Upper lobe of left lung (tissue), 6 donors: ENCODE results near the gene ADORA1. TPM values are rescaled to one million over a fixed set of nuclear protein-coding genes. Genes with fewer than 3 reads are reported as not detected.

Experiments
- ATAC-seq, 2 donors: fragments of 200-7000 bp; cut with Tn5 transposase; one replicate each; pipeline ENCODE4 v1.9.1; 2022; ENCODE audit warnings: mild to moderate bottlenecking in 2 of 2, moderate library complexity in 2 of 2; ENCODE audit not compliant: low FRiP score in 2 of 2
- DNase-seq, 2 donors: peaks; one replicate each; pipeline ENCODE4 v3.0.0-alpha.2; 2019 to 2020
- H3K27ac ChIP-seq, 4 donors: fragments of 200-600 bp; sonication (generic); one replicate each; pipeline ENCODE4 v1.5.1; 2016 to 2019
- H3K27me3 ChIP-seq, 4 donors: fragments of 200-600 bp; sonication (generic); one replicate each; pipeline ENCODE4 v1.5.1; 2017 to 2019
- H3K36me3 ChIP-seq, 4 donors: fragments of 200-600 bp; sonication (generic); one replicate each; pipeline ENCODE4 v1.5.1; 2016 to 2019
- H3K4me1 ChIP-seq, 4 donors: fragments of 200-600 bp; sonication (generic); one replicate each; pipeline ENCODE4 v1.5.1; 2018 to 2019
- H3K4me3 ChIP-seq, 4 donors: fragments of 200-600 bp; sonication (generic); one replicate each; pipeline ENCODE4 v1.5.1; 2017 to 2019; ENCODE audit warnings: mild to moderate bottlenecking in 2 of 4, moderate library complexity in 1 of 4
- H3K9me3 ChIP-seq, 4 donors: fragments of 200-600 bp; sonication (generic); one replicate each; pipeline ENCODE4 v1.5.1; 2018 to 2019
- CTCF ChIP-seq, 6 experiments: fragments of 450-650 bp in 4 of 6; fragments of 200-600 bp in 2 of 6; sonication (generic) in 2 of 6; IDR thresholded peaks; one replicate each; pipeline ENCODE4 v1.5.1; 2016 to 2019; ENCODE audit warnings: antibody characterized with exemption in 6 of 6
- EP300 ChIP-seq, 4 donors: sonication (generic); formaldehyde crosslinking; IDR thresholded peaks; one replicate each; pipeline ENCODE4 v1.5.1; 2017; ENCODE audit warnings: antibody characterized with exemption in 4 of 4, control low read depth in 2 of 4
- POLR2A ChIP-seq, 4 donors: fragments of 450-650 bp; IDR thresholded peaks; one replicate each; pipeline ENCODE4 v1.5.1; 2016 to 2017; ENCODE audit warnings: antibody characterized with exemption in 4 of 4, mild to moderate bottlenecking in 2 of 4
- POLR2AphosphoS5 ChIP-seq, 2 donors: sonication (generic); formaldehyde crosslinking; IDR thresholded peaks; one replicate each; pipeline ENCODE4 v1.5.1; 2017; ENCODE audit warnings: antibody characterized with exemption in 2 of 2
- WGBS, 2 donors: methylation state at CpG; one replicate each; pipeline ENCODE4 v1.1.5; 2017 to 2018; 5-methylcytosine and 5-hydroxymethylcytosine counted together
- total RNA-seq, 6 donors: library from RNA; depleted of rRNA in 4 of 6; stranded (reverse); fragments of >200 nt in 4 of 6; gene quantifications; one replicate each; pipeline versions ENCODE4 v1.1.0 to v1.2.1, GENCODE V29; 2016 to 2021
- donor health status: DM: no; HTN: no; CAD: no; lungs with moderate emphysema.
- donor health status: DM: no; HTN: yes; CAD: no; lungs with severe emphysema.

The ADORA1 gene
- total RNA-seq, 6 donors from 2014 or later: 0.20 to 5.4 (median 3.1) TPM

GRCh38 chr1:203104789-203105390 is 22.6 kb upstream of the ADORA1 start:
- Histone ChIP-seq H3K4me1 (no peaks in the 10 kb centered on the region), H3K36me3 (no peaks in the 10 kb centered on the region), H3K4me3 (no peak overlapping the region), H3K9me3 (peaks cover 0 to 6% (median 3%) of the 10 kb centered on the region in 4 donors), H3K27me3 (no peaks in the 10 kb centered on the region), H3K27ac (no peak overlapping the region)
- no peak for TF ChIP-seq CTCF (IDR thresholded peaks at IDR 0.05)
- TF ChIP-seq EP300 (IDR thresholded peaks at IDR 0.05): no peak
- no peak for DNase-seq
- ATAC-seq: no peak

GRCh38 chr1:203112475-203112874 is 15.1 kb upstream of the ADORA1 start:
- H3K27me3 ChIP-seq: peaks cover 0 to 1% (median 0%) of the 10 kb centered on the region in 4 donors
- ATAC-seq: no peak

GRCh38 chr1:203113308-203113707 is 14.2 kb upstream of the ADORA1 start:
- no peak overlapping the region for H3K27ac ChIP-seq
- H3K9me3 ChIP-seq: no peaks in the 10 kb centered on the region
- ATAC-seq (no peak), DNase-seq (no peak)
- no peaks in the 10 kb centered on the region for H3K36me3 ChIP-seq
- H3K27me3 ChIP-seq: peaks cover 0 to 4% (median 0%) of the 10 kb centered on the region in 4 donors
- H3K4me3 ChIP-seq: no peak overlapping the region
- WGBS, 2 donors: 67 to 87% methylated on average over 4 of the region's 4 CpGs
- TF ChIP-seq CTCF (IDR thresholded peaks at IDR 0.05) (no peak), EP300 (IDR thresholded peaks at IDR 0.05) (no peak), POLR2AphosphoS5 (IDR thresholded peaks at IDR 0.05) (no peak), POLR2A (IDR thresholded peaks at IDR 0.05) (no peak)
- H3K4me1 ChIP-seq: peaks cover 0 to 3% (median 0%) of the 10 kb centered on the region in 4 donors

More at GRCh38 chr1:203112475-203112874, 15.1 kb upstream of the ADORA1 start:
- no peak overlapping the region for H3K4me3 ChIP-seq
- no peaks in the 10 kb centered on the region for H3K36me3 ChIP-seq
- DNase-seq: no peak
- no peak for TF ChIP-seq POLR2A (IDR thresholded peaks at IDR 0.05)
- TF ChIP-seq POLR2AphosphoS5 (IDR thresholded peaks at IDR 0.05): no peak
- no peak for TF ChIP-seq EP300 (IDR thresholded peaks at IDR 0.05)
- no peak for TF ChIP-seq CTCF (IDR thresholded peaks at IDR 0.05)
- 39 to 58% methylated on average over 2 of the region's 2 CpGs for WGBS, 2 donors
- no peaks in the 10 kb centered on the region for H3K4me1 ChIP-seq
- no peaks in the 10 kb centered on the region for H3K9me3 ChIP-seq
- no peak overlapping the region for H3K27ac ChIP-seq

GRCh38 chr1:203114202-203114601 is 13.3 kb upstream of the ADORA1 start:
- no peak for DNase-seq
- Histone ChIP-seq H3K36me3 (no peaks in the 10 kb centered on the region), H3K9me3 (no peaks in the 10 kb centered on the region), H3K4me1 (peaks cover 0 to 3% (median 0%) of the 10 kb centered on the region in 4 donors), H3K27me3 (peaks cover 0 to 4% (median 0%) of the 10 kb centered on the region in 4 donors), H3K4me3 (no peak overlapping the region), H3K27ac (no peak overlapping the region)
- TF ChIP-seq CTCF (IDR thresholded peaks at IDR 0.05) (no peak), POLR2AphosphoS5 (IDR thresholded peaks at IDR 0.05) (no peak), POLR2A (IDR thresholded peaks at IDR 0.05) (no peak), EP300 (IDR thresholded peaks at IDR 0.05) (no peak)
- no peak for ATAC-seq
- 80 to 88% methylated on average over 7 of the region's 7 CpGs for WGBS, 2 donors
